ENCODE measurements around the gene IWS1.

DNA sequence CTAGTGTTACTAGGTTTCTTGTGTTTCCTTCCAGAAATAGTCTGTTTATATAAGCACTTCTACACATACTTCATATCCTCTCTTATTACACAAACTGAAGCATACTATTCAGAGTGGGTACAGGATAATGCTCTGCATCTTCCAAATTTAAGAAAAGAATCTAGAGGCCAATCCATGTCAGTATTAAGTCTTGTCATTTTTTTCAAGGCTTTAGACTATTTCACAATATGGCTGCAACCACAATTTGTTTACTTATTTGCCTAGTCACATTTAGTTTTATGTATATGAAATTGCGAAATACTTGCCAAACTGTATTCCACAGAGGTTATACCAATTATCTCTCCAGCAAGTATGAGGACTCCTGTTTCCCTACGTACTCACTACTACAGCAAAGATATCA lies 27.9 kb downstream of the IWS1 start:
- TF ChIP-seq POLR2A (IDR thresholded peaks at IDR 0.05): no peak
- TF ChIP-seq, protein P1, sequence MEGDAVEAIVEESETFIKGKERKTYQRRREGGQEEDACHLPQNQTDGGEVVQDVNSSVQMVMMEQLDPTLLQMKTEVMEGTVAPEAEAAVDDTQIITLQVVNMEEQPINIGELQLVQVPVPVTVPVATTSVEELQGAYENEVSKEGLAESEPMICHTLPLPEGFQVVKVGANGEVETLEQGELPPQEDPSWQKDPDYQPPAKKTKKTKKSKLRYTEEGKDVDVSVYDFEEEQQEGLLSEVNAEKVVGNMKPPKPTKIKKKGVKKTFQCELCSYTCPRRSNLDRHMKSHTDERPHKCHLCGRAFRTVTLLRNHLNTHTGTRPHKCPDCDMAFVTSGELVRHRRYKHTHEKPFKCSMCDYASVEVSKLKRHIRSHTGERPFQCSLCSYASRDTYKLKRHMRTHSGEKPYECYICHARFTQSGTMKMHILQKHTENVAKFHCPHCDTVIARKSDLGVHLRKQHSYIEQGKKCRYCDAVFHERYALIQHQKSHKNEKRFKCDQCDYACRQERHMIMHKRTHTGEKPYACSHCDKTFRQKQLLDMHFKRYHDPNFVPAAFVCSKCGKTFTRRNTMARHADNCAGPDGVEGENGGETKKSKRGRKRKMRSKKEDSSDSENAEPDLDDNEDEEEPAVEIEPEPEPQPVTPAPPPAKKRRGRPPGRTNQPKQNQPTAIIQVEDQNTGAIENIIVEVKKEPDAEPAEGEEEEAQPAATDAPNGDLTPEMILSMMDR (IDR thresholded peaks at IDR 0.05): no peak
